ENCODE measurements around the gene TGFBR3L. TPM values are rescaled to one million over a fixed set of nuclear protein-coding genes. Genes with fewer than 3 reads are reported as not detected.

The TGFBR3L gene
- total and polyA plus RNA-seq, 9 donors = 0.18 to 6.9 (median 1.0) TPM; not detected in 6

- TF ChIP-seq POLR2A (IDR thresholded peaks at IDR 0.05) = no peak
- TF ChIP-seq, protein P1, sequence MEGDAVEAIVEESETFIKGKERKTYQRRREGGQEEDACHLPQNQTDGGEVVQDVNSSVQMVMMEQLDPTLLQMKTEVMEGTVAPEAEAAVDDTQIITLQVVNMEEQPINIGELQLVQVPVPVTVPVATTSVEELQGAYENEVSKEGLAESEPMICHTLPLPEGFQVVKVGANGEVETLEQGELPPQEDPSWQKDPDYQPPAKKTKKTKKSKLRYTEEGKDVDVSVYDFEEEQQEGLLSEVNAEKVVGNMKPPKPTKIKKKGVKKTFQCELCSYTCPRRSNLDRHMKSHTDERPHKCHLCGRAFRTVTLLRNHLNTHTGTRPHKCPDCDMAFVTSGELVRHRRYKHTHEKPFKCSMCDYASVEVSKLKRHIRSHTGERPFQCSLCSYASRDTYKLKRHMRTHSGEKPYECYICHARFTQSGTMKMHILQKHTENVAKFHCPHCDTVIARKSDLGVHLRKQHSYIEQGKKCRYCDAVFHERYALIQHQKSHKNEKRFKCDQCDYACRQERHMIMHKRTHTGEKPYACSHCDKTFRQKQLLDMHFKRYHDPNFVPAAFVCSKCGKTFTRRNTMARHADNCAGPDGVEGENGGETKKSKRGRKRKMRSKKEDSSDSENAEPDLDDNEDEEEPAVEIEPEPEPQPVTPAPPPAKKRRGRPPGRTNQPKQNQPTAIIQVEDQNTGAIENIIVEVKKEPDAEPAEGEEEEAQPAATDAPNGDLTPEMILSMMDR (IDR thresholded peaks at IDR 0.05) = no peak
- TF ChIP-seq EP300 (IDR thresholded peaks at IDR 0.05) = no peak
- H3K27me3 ChIP-seq = no peaks in the 10 kb centered on the region
- no peaks in the 10 kb centered on the region for H3K36me3 ChIP-seq
- no peaks in the 10 kb centered on the region for H3K9me3 ChIP-seq
- no peak overlapping the region for H3K27ac ChIP-seq
- peak in 4 of 5 donors; percentile 32 to 56 (median 54) for DNase-seq
- WGBS, 3 donors = 9 to 18% (median 14%) methylated on average over 18 to 21 of the region's 21 CpGs
- no peak overlapping the region for H3K4me3 ChIP-seq
- intact Hi-C loops (cut with DNase I) = no loop called here
- H3K4me1 ChIP-seq (ENCODE audit: insufficient read depth) = peaks cover 9% of the 10 kb centered on the region
Measured at GRCh38 chr19:7868326-7868670, 46.3 kb upstream of the TGFBR3L start.

GRCh38 chr19:7868671-7869452 is 45.8 kb upstream of the TGFBR3L start:
- H3K27me3 ChIP-seq = no peaks in the 10 kb centered on the region
- no peak for TF ChIP-seq EP300 (IDR thresholded peaks at IDR 0.05)
- TF ChIP-seq, protein P1 (IDR thresholded peaks at IDR 0.05) = peak; percentile 75 to 93 (median 91)
- TF ChIP-seq POLR2A (IDR thresholded peaks at IDR 0.05) = no peak
- H3K4me3 ChIP-seq = peak overlapping the region; percentile 47
- peaks cover 9% of the 10 kb centered on the region for H3K4me1 ChIP-seq (ENCODE audit: insufficient read depth)
- H3K9me3 ChIP-seq = no peaks in the 10 kb centered on the region
- H3K36me3 ChIP-seq = no peaks in the 10 kb centered on the region
- peak overlapping the region in 1 of 2 donors; percentile 76 for H3K27ac ChIP-seq
- WGBS, 3 donors = 1 to 8% (median 4%) methylated on average over 14 to 67 of the region's 67 CpGs
- intact Hi-C loops (cut with DNase I) = no loop called here
- DNase-seq = peak; percentile 78 to 89 (median 83)

DNA sequence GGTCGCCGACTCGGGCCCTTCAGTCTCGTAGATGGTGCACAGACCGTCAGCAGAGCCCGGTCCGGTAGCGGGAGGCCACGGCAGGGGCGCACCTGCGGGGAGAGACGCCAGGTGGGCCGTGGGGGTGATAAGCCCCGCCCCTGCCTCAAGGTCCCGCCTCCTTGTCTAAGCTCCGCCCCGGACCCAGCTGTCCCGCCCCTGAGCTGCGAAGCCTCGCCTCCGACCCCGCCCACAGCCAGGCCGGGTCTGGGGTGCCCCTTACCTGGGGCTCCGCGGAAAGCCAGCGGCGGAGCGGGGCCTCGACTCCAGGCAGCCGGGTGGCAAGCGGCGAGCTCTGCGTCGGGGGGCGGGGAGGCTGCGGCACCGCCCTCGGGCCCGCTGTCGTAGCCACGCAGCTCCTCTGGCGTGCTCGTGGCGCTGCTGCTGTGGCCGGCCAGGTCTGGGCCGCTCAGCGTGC is 45.1 kb upstream of the TGFBR3L start:
- Histone ChIP-seq H3K36me3 (no peaks in the 10 kb centered on the region), H3K4me3 (peak overlapping the region; percentile 47), H3K27me3 (no peaks in the 10 kb centered on the region), H3K9me3 (no peaks in the 10 kb centered on the region), H3K27ac (peak overlapping the region in 1 of 2 donors; percentile 76), H3K4me1 (ENCODE audit: insufficient read depth) (peaks cover 9% of the 10 kb centered on the region)
- WGBS, 3 donors = 1 to 3% (median 2%) methylated on average over 7 to 47 of the region's 47 CpGs
- intact Hi-C loops (cut with DNase I) = no loop called here
- TF ChIP-seq, protein P1 (IDR thresholded peaks at IDR 0.05) = no peak
- TF ChIP-seq POLR2A (IDR thresholded peaks at IDR 0.05) (no peak), EP300 (IDR thresholded peaks at IDR 0.05) (no peak)
- DNase-seq = peak; percentile 79 to 91 (median 88)

DNA sequence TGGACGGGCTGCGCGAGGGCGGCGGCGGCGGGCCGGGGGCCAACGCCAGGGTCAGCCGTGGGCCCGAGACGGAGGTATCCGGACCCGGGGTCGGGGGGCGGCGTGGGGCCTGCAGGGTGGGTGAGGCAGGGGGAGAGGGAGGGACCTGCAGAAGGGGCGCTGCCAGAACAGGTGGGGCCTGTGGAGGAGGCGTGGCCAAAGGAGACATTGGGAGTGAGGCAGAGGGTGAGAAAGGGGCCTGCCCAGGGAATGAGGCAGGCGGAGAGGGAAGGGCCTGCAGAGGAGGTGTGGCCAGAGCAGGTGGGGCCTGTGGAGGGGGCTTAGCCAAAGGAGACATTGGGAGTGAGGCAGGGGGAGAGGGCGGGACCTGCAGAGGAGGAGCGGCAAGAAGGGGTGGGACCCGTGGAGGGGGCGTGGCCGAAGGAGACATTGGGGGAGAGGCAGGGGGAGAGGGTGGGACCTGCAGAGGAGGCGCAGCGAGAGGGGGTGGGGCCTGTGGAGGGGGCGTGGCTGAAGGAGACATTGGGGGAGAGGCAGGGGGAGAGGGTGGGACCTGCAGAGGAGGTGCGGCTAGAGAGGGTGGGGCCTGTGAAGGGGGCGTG is 44.6 kb upstream of the TGFBR3L start:
- no peaks in the 10 kb centered on the region for H3K9me3 ChIP-seq
- H3K4me3 ChIP-seq = peak overlapping the region; percentile 47
- no peaks in the 10 kb centered on the region for H3K36me3 ChIP-seq
- no peaks in the 10 kb centered on the region for H3K27me3 ChIP-seq
- DNase-seq = peak; percentile 78 to 93 (median 86)
- intact Hi-C loops (cut with DNase I) = no loop called here
- peaks cover 9% of the 10 kb centered on the region for H3K4me1 ChIP-seq (ENCODE audit: insufficient read depth)
- peak overlapping the region in 1 of 2 donors; percentile 76 for H3K27ac ChIP-seq
- TF ChIP-seq EP300 (IDR thresholded peaks at IDR 0.05) = no peak
- WGBS, 3 donors = 6 to 17% (median 9%) methylated on average over 24 to 30 of the region's 30 CpGs

Data from ovary (tissue), 9 donors.